Uterus (tissue), 2 donors: Measurements from ENCODE around the gene ADA.

Source experiments
- POLR2A ChIP-seq, 2 donors: fragments of 450-650 bp; IDR thresholded peaks; one replicate each; pipeline ENCODE4 v1.6.1; 2016; ENCODE audit warnings: antibody characterized with exemption in 2 of 2, mild to moderate bottlenecking in 1 of 2, moderate library complexity in 1 of 2
- TF ChIP-seq, protein P1 (sequence below), 4 experiments: fragments of 200-600 bp in 2 of 4; fragments of 450-650 bp in 2 of 4; sonication (generic) in 2 of 4; IDR thresholded peaks; one replicate each; pipeline ENCODE4 v1.5.1; 2016 to 2019; ENCODE audit warnings: antibody characterized with exemption in 4 of 4, mild to moderate bottlenecking in 2 of 4, moderate library complexity in 1 of 4

DNA sequence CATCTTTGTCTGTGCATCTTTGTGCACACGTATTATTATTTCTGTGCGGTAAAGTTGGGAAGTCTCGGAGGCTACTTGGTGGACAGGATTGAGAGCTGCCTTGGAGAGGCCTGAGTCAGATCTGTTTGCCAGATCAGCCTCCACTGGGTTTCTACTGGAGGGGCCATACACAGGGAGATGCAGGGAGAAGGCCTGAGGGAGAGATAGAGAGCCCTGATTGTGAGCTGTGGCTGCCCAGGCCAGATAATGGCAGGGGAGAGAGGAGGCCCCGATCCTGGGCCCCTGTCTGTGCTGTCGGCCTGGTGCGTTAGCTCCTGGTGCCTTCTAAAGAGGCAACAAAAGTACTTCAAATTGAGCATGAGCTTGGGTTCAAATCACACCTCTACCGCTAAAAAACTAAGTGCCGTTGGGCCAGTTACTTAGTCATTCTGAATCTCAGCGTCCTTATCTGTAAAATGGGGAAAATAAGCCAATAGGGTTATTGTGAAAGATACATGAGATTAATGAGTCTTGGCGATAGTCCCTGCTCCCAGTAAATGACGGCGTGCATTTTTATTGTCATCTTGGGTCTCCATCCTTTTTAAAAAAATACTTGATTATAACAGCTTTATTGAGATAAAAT is 27.6 kb upstream of the ADA start:
- TF ChIP-seq, protein P1, sequence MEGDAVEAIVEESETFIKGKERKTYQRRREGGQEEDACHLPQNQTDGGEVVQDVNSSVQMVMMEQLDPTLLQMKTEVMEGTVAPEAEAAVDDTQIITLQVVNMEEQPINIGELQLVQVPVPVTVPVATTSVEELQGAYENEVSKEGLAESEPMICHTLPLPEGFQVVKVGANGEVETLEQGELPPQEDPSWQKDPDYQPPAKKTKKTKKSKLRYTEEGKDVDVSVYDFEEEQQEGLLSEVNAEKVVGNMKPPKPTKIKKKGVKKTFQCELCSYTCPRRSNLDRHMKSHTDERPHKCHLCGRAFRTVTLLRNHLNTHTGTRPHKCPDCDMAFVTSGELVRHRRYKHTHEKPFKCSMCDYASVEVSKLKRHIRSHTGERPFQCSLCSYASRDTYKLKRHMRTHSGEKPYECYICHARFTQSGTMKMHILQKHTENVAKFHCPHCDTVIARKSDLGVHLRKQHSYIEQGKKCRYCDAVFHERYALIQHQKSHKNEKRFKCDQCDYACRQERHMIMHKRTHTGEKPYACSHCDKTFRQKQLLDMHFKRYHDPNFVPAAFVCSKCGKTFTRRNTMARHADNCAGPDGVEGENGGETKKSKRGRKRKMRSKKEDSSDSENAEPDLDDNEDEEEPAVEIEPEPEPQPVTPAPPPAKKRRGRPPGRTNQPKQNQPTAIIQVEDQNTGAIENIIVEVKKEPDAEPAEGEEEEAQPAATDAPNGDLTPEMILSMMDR (IDR thresholded peaks at IDR 0.05), result no peak
- TF ChIP-seq POLR2A (IDR thresholded peaks at IDR 0.05), result no peak
